Rectal smooth muscle tissue (tissue), 1 donor: ENCODE measurements around the gene CCL8.
"Not testable (repeated sequence)": the region's sequence is repeated elsewhere in the genome, so short reads cannot be mapped to it uniquely, and the experiment has no call there.

Experiments used
- H3K27ac ChIP-seq: one replicate; pipeline ENCODE4 v1.7.0; 2013; ENCODE audit warnings: low read depth, low read length, inconsistent platforms
- H3K27me3 ChIP-seq: one replicate; pipeline ENCODE4 v1.7.0; 2013; ENCODE audit warnings: low read length; ENCODE audit not compliant: control insufficient read depth, insufficient read depth
- H3K36me3 ChIP-seq: one replicate; pipeline ENCODE4 v1.7.0; 2013; ENCODE audit warnings: low read length; ENCODE audit not compliant: control insufficient read depth, insufficient read depth
- H3K4me1 ChIP-seq: one replicate; pipeline ENCODE4 v1.7.0; 2013; ENCODE audit warnings: low read length; ENCODE audit not compliant: control insufficient read depth, insufficient read depth
- H3K4me3 ChIP-seq: one replicate; pipeline ENCODE4 v1.7.0; 2013; ENCODE audit warnings: low read length
- H3K9ac ChIP-seq: one replicate; pipeline ENCODE4 v1.7.0; 2013; ENCODE audit warnings: low read length

The CCL8 gene

DNA sequence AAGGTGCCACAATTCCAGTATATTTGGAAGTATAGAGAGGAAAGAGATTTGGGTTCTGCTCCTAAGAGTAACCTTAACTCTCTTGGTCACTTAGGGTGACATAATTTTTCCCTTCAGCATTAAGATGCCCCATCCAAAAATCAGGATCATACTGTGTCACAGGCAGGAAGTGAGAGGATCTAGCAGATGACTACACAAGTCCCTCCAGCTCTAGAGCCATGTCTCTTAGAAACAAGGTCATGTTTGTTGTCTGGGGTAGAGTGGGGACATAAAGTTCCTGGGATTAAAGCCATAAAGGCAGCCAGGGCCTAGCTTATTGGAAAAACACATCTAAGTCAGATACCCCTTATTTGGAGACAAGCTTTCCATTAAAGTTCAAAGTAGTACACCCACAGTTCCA, 2.7 kb downstream of the CCL8 start:
- Histone ChIP-seq H3K4me3 (no peak overlapping the region), H3K27ac (no peak overlapping the region), H3K4me1 (no peaks in the 10 kb centered on the region), H3K36me3 (no peaks in the 10 kb centered on the region), H3K9ac (no peak overlapping the region), H3K27me3 (no peaks in the 10 kb centered on the region)

DNA sequence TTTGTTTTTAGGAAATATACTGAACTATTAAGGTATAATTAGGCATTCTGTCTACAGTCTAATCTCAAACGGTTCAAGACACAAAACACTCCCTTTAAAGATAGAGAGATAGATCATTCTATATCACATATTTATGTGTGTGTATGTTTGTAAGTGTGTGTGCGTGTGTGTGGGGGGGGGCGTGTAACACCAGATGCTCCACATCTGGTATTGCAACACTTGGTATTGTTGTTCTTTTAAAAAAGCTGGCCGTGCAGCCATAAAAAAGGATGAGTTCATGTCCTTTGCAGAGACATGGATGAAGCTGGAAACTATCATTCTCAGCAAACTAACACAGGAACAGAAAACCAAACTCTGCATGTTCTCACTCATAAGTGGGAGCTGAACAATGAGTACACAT, 8.3 kb downstream of the CCL8 start:
- H3K27me3 ChIP-seq, H3K36me3 ChIP-seq, H3K27ac ChIP-seq, H3K4me3 ChIP-seq, H3K9ac ChIP-seq, H3K4me1 ChIP-seq: not testable (repeated sequence)

DNA sequence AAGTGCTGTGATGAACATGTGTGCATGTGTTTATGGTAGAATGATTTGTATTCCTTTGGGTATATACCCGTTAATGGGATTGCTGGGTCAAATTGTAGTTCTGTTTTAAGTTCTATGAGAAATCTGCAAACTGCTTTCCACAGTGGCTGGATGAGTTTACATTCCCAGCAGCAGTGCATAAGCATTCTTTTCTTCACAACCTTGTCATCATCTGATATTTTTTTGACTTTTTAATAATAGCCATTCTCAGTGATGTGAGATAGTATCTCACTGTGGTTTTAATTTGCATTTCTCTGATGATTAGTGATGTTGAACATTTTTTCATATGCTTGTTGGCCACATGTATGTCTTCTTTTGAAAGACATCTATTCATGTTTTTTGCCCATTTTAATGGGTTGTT, 18.5 kb downstream of the CCL8 start:
- Histone ChIP-seq H3K9ac (no peak overlapping the region), H3K27ac (no peak overlapping the region), H3K4me3 (no peak overlapping the region), H3K36me3 (no peaks in the 10 kb centered on the region), H3K27me3 (no peaks in the 10 kb centered on the region), H3K4me1 (no peaks in the 10 kb centered on the region)

DNA sequence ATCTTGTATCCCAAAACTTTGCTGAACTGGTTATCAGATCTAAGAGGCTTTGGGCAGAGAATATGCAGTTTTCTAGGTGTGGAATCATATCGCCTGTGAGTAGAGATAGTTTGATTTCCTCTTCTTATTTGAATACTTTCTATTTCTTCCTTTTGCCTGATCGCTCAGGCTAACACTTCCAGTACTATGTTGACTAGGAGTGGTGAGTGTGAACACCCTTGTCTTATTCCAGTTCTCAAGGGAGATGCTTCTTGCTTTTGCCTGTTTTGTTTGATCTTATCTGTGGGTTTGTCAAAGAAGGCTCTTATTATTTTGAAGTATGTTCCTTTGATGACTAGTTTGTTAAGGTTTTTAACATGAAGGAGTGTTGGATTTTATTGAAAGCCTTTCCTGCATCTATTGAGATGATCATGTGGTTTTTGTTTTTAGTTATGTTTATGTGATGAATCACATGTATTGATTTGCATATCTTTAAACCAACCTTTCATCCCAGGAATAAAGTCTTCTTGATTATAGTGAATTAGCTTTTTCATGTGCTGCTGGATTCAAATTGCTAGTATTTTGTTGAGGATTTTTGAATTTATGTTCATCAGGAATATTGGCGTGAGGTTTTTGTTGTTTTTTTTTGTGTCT, 20.0 kb downstream of the CCL8 start:
- Histone ChIP-seq H3K9ac (no peak overlapping the region), H3K4me1 (no peaks in the 10 kb centered on the region), H3K36me3 (no peaks in the 10 kb centered on the region), H3K4me3 (no peak overlapping the region), H3K27ac (no peak overlapping the region), H3K27me3 (no peaks in the 10 kb centered on the region)

DNA sequence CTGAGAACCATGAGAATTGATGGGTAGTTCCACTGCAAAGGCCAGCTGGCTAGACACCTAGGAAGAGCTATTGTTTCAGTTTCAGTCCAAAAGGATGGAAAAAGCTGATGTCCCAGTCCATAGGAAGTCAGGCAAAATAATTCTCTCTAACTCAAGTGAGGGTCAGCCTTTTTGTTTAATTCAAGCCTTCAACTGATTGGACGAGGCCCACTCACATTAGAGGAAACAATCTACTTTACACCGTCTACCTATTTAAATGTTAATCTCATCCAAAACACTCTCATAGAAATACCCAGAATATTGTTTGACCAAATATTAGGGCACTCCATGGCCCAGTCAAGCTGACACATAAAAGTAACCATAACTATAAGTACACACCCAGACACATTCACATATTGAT, 22.7 kb downstream of the CCL8 start:
- Histone ChIP-seq H3K9ac (no peak overlapping the region), H3K4me3 (no peak overlapping the region), H3K4me1 (no peaks in the 10 kb centered on the region), H3K36me3 (no peaks in the 10 kb centered on the region), H3K27me3 (no peaks in the 10 kb centered on the region), H3K27ac (no peak overlapping the region)

DNA sequence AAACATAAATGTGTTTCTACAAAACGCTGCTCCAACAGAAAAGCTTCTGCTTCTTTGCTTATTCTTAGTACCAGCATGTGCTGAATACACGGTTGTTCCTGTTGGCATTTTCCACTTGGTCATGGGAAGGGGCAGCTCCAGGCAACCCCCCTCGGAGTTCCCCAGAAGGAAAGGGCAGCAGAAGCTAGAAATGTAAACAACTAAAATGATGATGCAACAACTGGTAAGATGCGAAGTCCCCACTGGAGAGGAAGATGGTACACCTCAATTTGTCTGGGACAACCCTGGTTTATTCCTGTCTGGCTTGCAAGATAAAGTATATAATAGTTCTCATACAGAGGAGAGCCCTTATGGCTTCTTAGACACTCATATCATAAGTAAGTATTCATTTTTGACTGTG, 27.8 kb downstream of the CCL8 start:
- no peak overlapping the region for H3K27ac ChIP-seq
- no peak overlapping the region for H3K4me3 ChIP-seq
- no peak overlapping the region for H3K9ac ChIP-seq
- no peaks in the 10 kb centered on the region for H3K27me3 ChIP-seq
- no peaks in the 10 kb centered on the region for H3K36me3 ChIP-seq
- H3K4me1 ChIP-seq = no peaks in the 10 kb centered on the region

DNA sequence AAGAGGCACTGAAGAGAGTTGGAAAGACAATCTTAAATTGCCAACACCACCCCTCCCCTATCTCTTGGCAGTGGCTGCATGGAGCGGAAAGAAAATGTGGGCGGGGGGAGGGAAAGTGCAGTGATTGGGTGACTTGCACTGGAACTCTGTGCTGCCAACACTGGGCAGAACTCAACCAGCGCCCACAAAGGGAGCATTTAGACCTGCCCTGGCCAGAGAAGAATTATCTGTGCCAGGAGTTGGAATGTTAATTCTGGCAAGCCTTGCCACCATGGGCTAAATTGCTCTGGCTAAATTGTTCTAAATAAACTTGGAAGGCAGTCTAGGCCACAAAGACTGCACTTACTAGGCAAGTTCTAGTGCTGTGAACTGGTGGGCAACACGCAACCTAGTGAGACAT, 30.5 kb downstream of the CCL8 start:
- no peak overlapping the region for H3K27ac ChIP-seq
- H3K36me3 ChIP-seq = no peaks in the 10 kb centered on the region
- no peak overlapping the region for H3K9ac ChIP-seq
- H3K4me3 ChIP-seq = no peak overlapping the region
- no peaks in the 10 kb centered on the region for H3K27me3 ChIP-seq
- H3K4me1 ChIP-seq = no peaks in the 10 kb centered on the region

DNA sequence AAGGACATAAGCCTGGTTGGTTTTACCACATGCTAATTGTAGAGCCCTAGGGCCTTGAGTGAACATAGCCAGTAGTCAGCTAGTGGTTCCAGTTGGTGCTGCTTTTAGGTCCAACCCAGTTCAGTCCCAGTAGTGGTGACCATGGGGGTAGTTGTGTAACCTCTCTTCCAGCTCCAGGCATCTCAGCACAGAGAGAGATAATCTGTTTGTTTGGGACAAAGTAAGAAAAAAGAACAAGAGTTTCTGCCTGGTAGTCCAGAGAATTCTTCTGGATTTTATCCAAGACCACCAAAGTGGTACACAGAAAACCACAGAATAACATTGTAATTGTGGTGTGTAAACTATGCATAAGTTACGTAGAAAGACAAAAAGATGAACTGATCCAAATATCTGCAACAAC, 31.9 kb downstream of the CCL8 start:
- Histone ChIP-seq H3K9ac (no peak overlapping the region), H3K27ac (no peak overlapping the region), H3K4me3 (no peak overlapping the region), H3K27me3 (no peaks in the 10 kb centered on the region), H3K36me3 (no peaks in the 10 kb centered on the region), H3K4me1 (no peaks in the 10 kb centered on the region)

DNA sequence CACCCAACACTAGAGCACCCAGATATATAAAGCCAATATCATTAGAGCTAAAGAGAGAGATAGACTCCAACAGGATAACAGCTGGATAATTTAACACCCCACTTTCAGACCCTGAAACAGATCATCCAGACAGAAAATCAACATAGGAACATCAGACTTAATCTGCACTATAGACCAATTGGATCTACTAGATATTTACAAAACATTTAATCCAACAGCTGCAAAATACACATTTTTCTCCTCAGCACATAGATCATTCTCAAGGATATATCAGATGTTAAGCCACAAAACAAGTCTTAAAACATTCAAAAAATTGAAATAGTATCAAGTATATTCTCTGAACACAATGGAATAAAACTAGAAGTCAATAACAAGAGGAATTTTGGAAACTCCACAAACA, 33.0 kb downstream of the CCL8 start:
- Histone ChIP-seq H3K27ac (no peak overlapping the region), H3K4me1 (no peaks in the 10 kb centered on the region), H3K36me3 (no peaks in the 10 kb centered on the region), H3K4me3 (no peak overlapping the region), H3K9ac (no peak overlapping the region), H3K27me3 (no peaks in the 10 kb centered on the region)

DNA sequence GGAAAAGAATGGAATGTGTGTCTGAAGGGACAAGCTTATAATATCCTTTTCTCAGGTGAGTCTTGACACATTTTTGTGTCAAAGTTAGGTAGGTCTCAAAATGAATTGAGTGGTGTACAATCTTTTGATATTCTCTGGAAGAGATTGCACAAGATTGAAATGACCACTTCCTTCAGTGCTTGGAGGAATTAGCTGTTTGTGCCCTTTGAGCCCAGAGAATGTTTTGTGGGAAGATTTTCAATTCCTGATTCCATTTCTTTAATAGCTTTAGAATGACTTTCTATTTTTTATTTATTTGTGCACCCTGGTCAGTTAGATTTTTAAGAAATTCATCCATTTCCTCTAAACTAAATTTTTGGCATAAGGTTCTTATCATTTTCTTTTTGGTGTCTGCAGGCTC, 35.4 kb downstream of the CCL8 start:
- H3K4me1 ChIP-seq = no peaks in the 10 kb centered on the region
- H3K27ac ChIP-seq = no peak overlapping the region
- H3K36me3 ChIP-seq = no peaks in the 10 kb centered on the region
- H3K27me3 ChIP-seq = no peaks in the 10 kb centered on the region
- no peak overlapping the region for H3K9ac ChIP-seq
- no peak overlapping the region for H3K4me3 ChIP-seq

DNA sequence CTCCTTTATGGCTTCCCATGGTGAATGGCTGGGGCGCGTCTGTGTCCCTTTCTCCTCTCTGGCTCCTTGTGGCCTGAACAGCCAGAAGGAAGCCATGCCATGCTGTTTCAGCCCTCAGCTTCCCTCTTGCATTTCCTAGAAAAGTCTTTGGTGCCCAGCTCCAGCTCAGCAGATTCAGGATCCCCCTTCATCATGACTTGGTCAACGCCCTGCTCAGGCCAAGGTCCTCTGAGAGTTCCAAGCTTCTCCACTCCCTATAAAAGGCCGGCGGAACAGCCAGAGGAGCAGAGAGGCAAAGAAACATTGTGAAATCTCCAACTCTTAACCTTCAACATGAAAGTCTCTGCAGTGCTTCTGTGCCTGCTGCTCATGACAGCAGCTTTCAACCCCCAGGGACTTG, 37.0 kb downstream of the CCL8 start, which contains the start of gene CCL13:
CCL13 (plus strand) TSS at position 287 of the 400 bp plus-strand sequence; CDS start at position 334, 47 bp downstream.
- Histone ChIP-seq H3K27me3 (no peaks in the 10 kb centered on the region), H3K27ac (no peak within 1 kb of the TSS), H3K36me3 (no peaks in the 10 kb centered on the region), H3K9ac (no peak within 1 kb of the TSS), H3K4me1 (no peaks in the 10 kb centered on the region), H3K4me3 (no peak within 1 kb of the TSS)

DNA sequence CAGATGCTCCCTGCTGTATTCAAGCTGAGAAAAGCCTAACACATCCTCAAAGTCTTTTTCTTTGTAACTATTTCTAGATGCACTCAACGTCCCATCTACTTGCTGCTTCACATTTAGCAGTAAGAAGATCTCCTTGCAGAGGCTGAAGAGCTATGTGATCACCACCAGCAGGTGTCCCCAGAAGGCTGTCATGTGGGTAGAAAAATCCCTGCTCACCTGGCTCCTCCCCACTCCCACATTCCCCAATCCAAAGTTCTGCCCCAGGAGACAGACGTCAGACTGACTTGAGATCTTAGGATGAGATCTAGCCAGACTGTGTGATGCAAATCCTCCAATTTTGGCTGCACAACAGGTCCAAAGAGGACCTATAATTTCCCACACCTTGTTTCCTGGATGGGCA, 38.2 kb downstream of the CCL8 start:
- Histone ChIP-seq H3K36me3 (no peaks in the 10 kb centered on the region), H3K4me1 (no peaks in the 10 kb centered on the region), H3K4me3 (no peak overlapping the region), H3K27me3 (no peaks in the 10 kb centered on the region), H3K27ac (no peak overlapping the region), H3K9ac (no peak overlapping the region)

DNA sequence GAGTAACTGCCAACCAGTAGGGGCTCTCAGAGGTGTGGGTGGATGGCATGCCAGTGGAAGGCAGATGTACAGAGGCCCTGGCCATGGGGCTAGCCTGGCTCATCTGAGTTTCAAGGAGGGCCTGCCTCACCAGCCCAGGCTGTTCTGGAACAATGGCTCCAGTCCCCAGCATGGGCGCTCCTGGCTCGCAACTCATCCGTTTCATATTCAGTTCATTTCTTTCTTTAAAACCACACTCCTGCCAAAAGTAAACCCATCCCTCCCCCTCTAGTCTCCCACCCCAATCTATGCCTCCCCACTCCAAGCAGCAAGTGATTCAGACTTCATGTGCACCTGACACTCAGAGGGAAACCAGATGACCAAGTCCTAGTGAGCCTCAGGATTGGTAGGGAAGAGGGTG, 39.4 kb downstream of the CCL8 start:
- Histone ChIP-seq H3K9ac (no peak overlapping the region), H3K4me1 (no peaks in the 10 kb centered on the region), H3K36me3 (no peaks in the 10 kb centered on the region), H3K27me3 (no peaks in the 10 kb centered on the region), H3K4me3 (no peak overlapping the region), H3K27ac (no peak overlapping the region)
